Epithelial cell of esophagus (primary cell): ENCODE data around the gene RPS24.
"Not testable (repeated sequence)": the region's sequence is repeated elsewhere in the genome, so short reads cannot be mapped to it uniquely, and the experiment has no call there.

Experiments
- DNase-seq: peaks from one replicate; pipeline ENCODE4 v3.0.0; 2010; ENCODE audit warnings: low read depth
- H3K4me3 ChIP-seq: 2 replicates; pipeline ENCODE4 v1.5.1; 2011; ENCODE audit warnings: mild to moderate bottlenecking, low read length, control low read depth
- CTCF ChIP-seq: IDR thresholded peaks from 2 replicates; pipeline ENCODE4 v1.5.1; 2011; ENCODE audit warnings: low read depth, mild to moderate bottlenecking, low read length, control low read depth, inconsistent platforms; ENCODE audit not compliant: insufficient read depth; ENCODE audit errors: missing control alignments

Gene RPS24

GRCh38 chr10:78071140-78071856 is 37.6 kb downstream of the RPS24 start:
- no peak overlapping the region for H3K4me3 ChIP-seq
- no peak for TF ChIP-seq CTCF
- DNase-seq = no peak

- no peak for TF ChIP-seq CTCF
- DNase-seq = no peak
- H3K4me3 ChIP-seq = no peak overlapping the region
These were observed 38.2 kb downstream of the RPS24 start for GRCh38 chr10:78071857-78072179.

GRCh38 chr10:78072504-78072903 is 38.8 kb downstream of the RPS24 start:
- no peak for TF ChIP-seq CTCF
- H3K4me3 ChIP-seq = no peak overlapping the region
- no peak for DNase-seq

GRCh38 chr10:78075806-78076205 is 42.1 kb downstream of the RPS24 start:
- H3K4me3 ChIP-seq, DNase-seq: not testable (repeated sequence)

- no peak for DNase-seq
- no peak overlapping the region for H3K4me3 ChIP-seq
- no peak for TF ChIP-seq CTCF
These were observed 45.1 kb downstream of the RPS24 start for GRCh38 chr10:78078539-78079330.

- no peak for DNase-seq
- TF ChIP-seq CTCF = no peak
These were observed 45.7 kb downstream of the RPS24 start for GRCh38 chr10:78079411-78079810.

GRCh38 chr10:78081292-78081691 is 47.6 kb downstream of the RPS24 start:
- no peak for TF ChIP-seq CTCF
- H3K4me3 ChIP-seq = no peak overlapping the region
- no peak for DNase-seq

More at GRCh38 chr10:78079411-78079810, 45.7 kb downstream of the RPS24 start:
- no peak overlapping the region for H3K4me3 ChIP-seq
